ENCODE results near the gene DCST2.

The DCST2 gene

GRCh38 chr1:155069551-155070157 lies 36.1 kb upstream of the DCST2 start:
- DNase-seq: no peak

GRCh38 chr1:155068599-155068998 lies 35.0 kb upstream of the DCST2 start:
- no peak for DNase-seq

GRCh38 chr1:155066777-155067176 lies 33.2 kb upstream of the DCST2 start:
- DNase-seq: no peak

- no peak for DNase-seq
Measured at GRCh38 chr1:155064832-155065429, 31.4 kb upstream of the DCST2 start.

GRCh38 chr1:155064111-155064831 lies 30.7 kb upstream of the DCST2 start:
- DNase-seq: peak; percentile 43

GRCh38 chr1:155063550-155064110 lies 30.0 kb upstream of the DCST2 start, which contains the start of gene EFNA4:
Gene EFNA4 (plus strand): TSS chr1:155063740. CDS start chr1:155063824, 84 bp downstream.
- peak; percentile 88 for DNase-seq

GRCh38 chr1:155062702-155063411 lies 29.3 kb upstream of the DCST2 start:
- DNase-seq: peak; percentile 93

- DNase-seq: no peak
Measured at GRCh38 chr1:155062151-155062686, 28.6 kb upstream of the DCST2 start.

- peak; percentile 100 for DNase-seq
Measured at GRCh38 chr1:155061381-155062150, 28.0 kb upstream of the DCST2 start.

- DNase-seq: no peak
Measured at GRCh38 chr1:155060736-155061135, 27.2 kb upstream of the DCST2 start.

- DNase-seq: no peak
Measured at GRCh38 chr1:155057788-155058211, 24.2 kb upstream of the DCST2 start.

GRCh38 chr1:155057104-155057503 lies 23.5 kb upstream of the DCST2 start:
- no peak for DNase-seq

GRCh38 chr1:155053531-155054105 lies 20.0 kb upstream of the DCST2 start:
- DNase-seq: no peak

GRCh38 chr1:155052439-155053395 lies 19.1 kb upstream of the DCST2 start:
- peak; percentile 51 for DNase-seq

- peak; percentile 61 for DNase-seq
Measured at GRCh38 chr1:155051777-155052398, 18.3 kb upstream of the DCST2 start.

GRCh38 chr1:155051342-155051776 lies 17.8 kb upstream of the DCST2 start:
- DNase-seq: no peak

- DNase-seq: peak; percentile 90
Measured at GRCh38 chr1:155050560-155051341, 17.2 kb upstream of the DCST2 start, which contains the start of gene ADAM15. Gene ADAM15 (plus strand): TSS chr1:155051316. CDS start chr1:155051387, 71 bp downstream.

- DNase-seq: no peak
Measured at GRCh38 chr1:155049651-155050559, 16.3 kb upstream of the DCST2 start.
